Measurements from ENCODE around the gene FIP1L1.

Gene FIP1L1

DNA sequence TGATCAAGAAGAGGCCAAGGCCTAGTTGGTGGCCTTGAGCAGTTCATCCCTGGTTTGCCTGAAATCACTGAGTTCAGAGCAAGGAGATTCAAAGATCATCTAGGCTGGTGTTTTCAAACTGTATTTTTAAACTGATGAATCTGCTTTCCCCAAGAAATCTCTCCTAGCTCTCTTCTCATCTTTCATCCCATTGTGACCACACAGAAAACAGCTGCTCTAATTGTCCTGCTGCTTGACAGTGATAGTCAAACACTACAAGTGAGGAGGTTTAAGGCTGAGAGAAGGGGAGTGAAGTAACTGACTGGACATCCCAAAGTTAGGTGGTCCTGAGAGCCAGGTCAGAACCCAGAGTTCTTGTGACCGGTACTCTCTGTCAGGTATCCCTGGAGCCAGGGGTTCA is 122.3 kb downstream of the FIP1L1 start:
- H3K27ac ChIP-seq (ENCODE audit: low read length): no peak overlapping the region
- no peaks in the 10 kb centered on the region for H3K79me2 ChIP-seq (ENCODE audit: insufficient read depth, low read length)
- no peak overlapping the region for H3K4me3 ChIP-seq (ENCODE audit: low read depth in 1 of 2, low read length in 2 of 2)
- H3K4me1 ChIP-seq (ENCODE audit: insufficient read depth, low read length): no peaks in the 10 kb centered on the region
- no peaks in the 10 kb centered on the region for H3K27me3 ChIP-seq (ENCODE audit: insufficient read depth, low read length, poor library complexity)
- H3K9me3 ChIP-seq (ENCODE audit: insufficient read depth, low read length, severe bottlenecking): no peaks in the 10 kb centered on the region
- ATAC-seq (ENCODE audit: insufficient read depth, low read depth): no peak
- H4K20me1 ChIP-seq (ENCODE audit: insufficient read depth, low read length): no peaks in the 10 kb centered on the region
- no peaks in the 10 kb centered on the region for H3K36me3 ChIP-seq (ENCODE audit: insufficient read depth, low read length)
- no peak overlapping the region for H2AFZ ChIP-seq (ENCODE audit: low read depth, low read length)
- TF ChIP-seq, protein P1, sequence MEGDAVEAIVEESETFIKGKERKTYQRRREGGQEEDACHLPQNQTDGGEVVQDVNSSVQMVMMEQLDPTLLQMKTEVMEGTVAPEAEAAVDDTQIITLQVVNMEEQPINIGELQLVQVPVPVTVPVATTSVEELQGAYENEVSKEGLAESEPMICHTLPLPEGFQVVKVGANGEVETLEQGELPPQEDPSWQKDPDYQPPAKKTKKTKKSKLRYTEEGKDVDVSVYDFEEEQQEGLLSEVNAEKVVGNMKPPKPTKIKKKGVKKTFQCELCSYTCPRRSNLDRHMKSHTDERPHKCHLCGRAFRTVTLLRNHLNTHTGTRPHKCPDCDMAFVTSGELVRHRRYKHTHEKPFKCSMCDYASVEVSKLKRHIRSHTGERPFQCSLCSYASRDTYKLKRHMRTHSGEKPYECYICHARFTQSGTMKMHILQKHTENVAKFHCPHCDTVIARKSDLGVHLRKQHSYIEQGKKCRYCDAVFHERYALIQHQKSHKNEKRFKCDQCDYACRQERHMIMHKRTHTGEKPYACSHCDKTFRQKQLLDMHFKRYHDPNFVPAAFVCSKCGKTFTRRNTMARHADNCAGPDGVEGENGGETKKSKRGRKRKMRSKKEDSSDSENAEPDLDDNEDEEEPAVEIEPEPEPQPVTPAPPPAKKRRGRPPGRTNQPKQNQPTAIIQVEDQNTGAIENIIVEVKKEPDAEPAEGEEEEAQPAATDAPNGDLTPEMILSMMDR (IDR thresholded peaks at IDR 0.05; ENCODE audit: borderline replicate concordance, extremely low read depth, low read length, poor library complexity, severe bottlenecking): no peak
- no peak for TF ChIP-seq EZH2 (IDR thresholded peaks at IDR 0.05; ENCODE audit: borderline replicate concordance, low read depth, low read length, severe bottlenecking)
- H3K4me2 ChIP-seq (ENCODE audit: insufficient read depth, low read length): no peak overlapping the region
- H3K9ac ChIP-seq (ENCODE audit: low read depth, low read length): no peak overlapping the region
- no peak for DNase-seq

DNA sequence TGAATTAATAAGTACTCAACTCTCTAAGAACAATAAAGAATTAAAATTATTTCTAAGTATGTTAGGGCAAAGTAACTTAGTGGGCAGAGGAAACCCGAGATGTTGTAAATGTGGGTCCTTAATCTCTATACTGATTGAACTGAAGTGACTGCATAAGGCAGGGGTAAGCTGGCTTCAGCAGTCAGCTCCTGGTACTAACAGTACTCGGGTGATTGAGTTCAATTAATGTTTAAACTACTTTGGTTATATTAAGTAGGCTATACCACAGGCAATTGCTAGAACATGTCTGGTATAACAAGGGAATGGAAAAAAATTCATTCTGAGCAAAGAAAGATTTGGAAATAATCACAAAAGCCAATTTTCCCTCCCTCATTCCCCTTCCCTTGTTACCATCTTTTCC is 123.1 kb downstream of the FIP1L1 start:
- H3K27ac ChIP-seq (ENCODE audit: low read length): no peak overlapping the region
- no peak for DNase-seq
- ATAC-seq (ENCODE audit: insufficient read depth, low read depth): no peak

DNA sequence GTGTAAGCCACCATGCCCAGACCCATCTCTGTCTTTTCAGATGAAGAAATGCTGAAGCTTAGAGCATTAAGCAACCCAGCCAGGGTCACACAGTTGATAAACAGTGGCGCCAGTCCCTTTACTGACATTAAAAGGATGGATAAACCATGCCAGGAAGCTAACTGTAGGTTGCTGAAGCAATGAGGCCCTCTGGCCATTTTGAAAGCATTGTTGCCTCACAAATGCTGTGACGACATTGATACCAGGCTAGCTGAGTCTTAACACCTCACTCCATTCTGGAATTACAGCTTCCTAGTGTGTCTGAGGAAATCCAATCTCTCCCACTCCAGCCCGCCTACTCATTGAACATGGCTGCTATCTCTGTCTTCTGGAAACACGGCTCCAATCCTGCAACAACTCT is 124.1 kb downstream of the FIP1L1 start:
- H3K27ac ChIP-seq (ENCODE audit: low read length): no peak overlapping the region
- H3K9me3 ChIP-seq (ENCODE audit: insufficient read depth, low read length, severe bottlenecking): no peaks in the 10 kb centered on the region
- H3K79me2 ChIP-seq (ENCODE audit: insufficient read depth, low read length): no peaks in the 10 kb centered on the region
- no peaks in the 10 kb centered on the region for H4K20me1 ChIP-seq (ENCODE audit: insufficient read depth, low read length)
- TF ChIP-seq, protein P1 (IDR thresholded peaks at IDR 0.05; ENCODE audit: borderline replicate concordance, extremely low read depth, low read length, poor library complexity, severe bottlenecking): no peak
- no peak for TF ChIP-seq EZH2 (IDR thresholded peaks at IDR 0.05; ENCODE audit: borderline replicate concordance, low read depth, low read length, severe bottlenecking)
- DNase-seq (no peak), ATAC-seq (ENCODE audit: insufficient read depth, low read depth) (no peak)
- H3K36me3 ChIP-seq (ENCODE audit: insufficient read depth, low read length): no peaks in the 10 kb centered on the region
- H3K4me3 ChIP-seq (ENCODE audit: low read depth in 1 of 2, low read length in 2 of 2): no peak overlapping the region
- no peaks in the 10 kb centered on the region for H3K27me3 ChIP-seq (ENCODE audit: insufficient read depth, low read length, poor library complexity)
- no peak overlapping the region for H2AFZ ChIP-seq (ENCODE audit: low read depth, low read length)
- H3K4me2 ChIP-seq (ENCODE audit: insufficient read depth, low read length): no peak overlapping the region
- no peak overlapping the region for H3K9ac ChIP-seq (ENCODE audit: low read depth, low read length)
- H3K4me1 ChIP-seq (ENCODE audit: insufficient read depth, low read length): no peaks in the 10 kb centered on the region

More for the DNA sequence above, 123.1 kb downstream of the FIP1L1 start:
- no peak overlapping the region for H2AFZ ChIP-seq (ENCODE audit: low read depth, low read length)
- no peak overlapping the region for H3K4me2 ChIP-seq (ENCODE audit: insufficient read depth, low read length)
- no peak overlapping the region for H3K9ac ChIP-seq (ENCODE audit: low read depth, low read length)
- H3K9me3 ChIP-seq (ENCODE audit: insufficient read depth, low read length, severe bottlenecking): no peaks in the 10 kb centered on the region
- TF ChIP-seq, protein P1 (IDR thresholded peaks at IDR 0.05; ENCODE audit: borderline replicate concordance, extremely low read depth, low read length, poor library complexity, severe bottlenecking): no peak
- TF ChIP-seq EZH2 (IDR thresholded peaks at IDR 0.05; ENCODE audit: borderline replicate concordance, low read depth, low read length, severe bottlenecking): no peak
- no peak overlapping the region for H3K4me3 ChIP-seq (ENCODE audit: low read depth in 1 of 2, low read length in 2 of 2)
- H3K27me3 ChIP-seq (ENCODE audit: insufficient read depth, low read length, poor library complexity): no peaks in the 10 kb centered on the region
- H3K36me3 ChIP-seq (ENCODE audit: insufficient read depth, low read length): no peaks in the 10 kb centered on the region
- H3K4me1 ChIP-seq (ENCODE audit: insufficient read depth, low read length): no peaks in the 10 kb centered on the region
- no peaks in the 10 kb centered on the region for H3K79me2 ChIP-seq (ENCODE audit: insufficient read depth, low read length)
- H4K20me1 ChIP-seq (ENCODE audit: insufficient read depth, low read length): no peaks in the 10 kb centered on the region

DNA sequence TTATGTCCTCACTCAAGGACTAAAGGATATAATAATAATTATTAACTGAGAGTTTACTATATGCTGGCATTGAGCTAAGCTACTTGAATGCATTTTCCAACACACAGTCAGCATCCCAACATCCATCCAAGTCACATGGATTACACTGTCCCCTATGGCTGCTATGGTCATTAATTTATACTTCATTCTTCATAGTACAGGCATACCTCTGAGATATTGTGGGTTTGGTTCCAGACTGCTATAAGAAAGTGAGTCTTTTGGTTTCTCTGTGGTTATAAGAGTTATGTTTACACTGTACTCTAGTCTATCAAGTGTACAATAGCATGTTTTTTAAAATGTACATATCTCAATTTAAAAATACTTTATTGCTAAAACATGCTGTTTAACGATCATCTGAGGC is 124.7 kb downstream of the FIP1L1 start:
- Histone ChIP-seq H2AFZ (ENCODE audit: low read depth, low read length) (no peak overlapping the region), H3K4me2 (ENCODE audit: insufficient read depth, low read length) (no peak overlapping the region), H4K20me1 (ENCODE audit: insufficient read depth, low read length) (no peaks in the 10 kb centered on the region), H3K27me3 (ENCODE audit: insufficient read depth, low read length, poor library complexity) (no peaks in the 10 kb centered on the region), H3K27ac (ENCODE audit: low read length) (no peak overlapping the region), H3K79me2 (ENCODE audit: insufficient read depth, low read length) (no peaks in the 10 kb centered on the region), H3K9ac (ENCODE audit: low read depth, low read length) (no peak overlapping the region), H3K4me1 (ENCODE audit: insufficient read depth, low read length) (no peaks in the 10 kb centered on the region), H3K9me3 (ENCODE audit: insufficient read depth, low read length, severe bottlenecking) (no peaks in the 10 kb centered on the region), H3K36me3 (ENCODE audit: insufficient read depth, low read length) (no peaks in the 10 kb centered on the region), H3K4me3 (ENCODE audit: low read depth in 1 of 2, low read length in 2 of 2) (no peak overlapping the region)
- TF ChIP-seq, protein P1 (IDR thresholded peaks at IDR 0.05; ENCODE audit: borderline replicate concordance, extremely low read depth, low read length, poor library complexity, severe bottlenecking): no peak
- TF ChIP-seq EZH2 (IDR thresholded peaks at IDR 0.05; ENCODE audit: borderline replicate concordance, low read depth, low read length, severe bottlenecking): no peak
- DNase-seq: no peak
- no peak for ATAC-seq (ENCODE audit: insufficient read depth, low read depth)

All from DND-41 (cell line).